Tibial nerve (tissue), 4 donors: ENCODE measurements around the gene F7. TPM values are rescaled to one million over a fixed set of nuclear protein-coding genes. Genes with fewer than 3 reads are reported as not detected.

Experiments used
- DNase-seq, 2 donors: peaks; one replicate each; pipeline ENCODE4 v3.0.0-alpha.2; 2019; ENCODE audit warnings: low spot score in 2 of 2
- H3K27ac ChIP-seq, 4 donors: fragments of 200-600 bp; sonication (generic) in 3 of 4; one replicate each; pipeline ENCODE4 v1.5.1; 2017 to 2019; ENCODE audit warnings: mild to moderate bottlenecking in 1 of 4
- H3K27me3 ChIP-seq, 2 donors: fragments of 200-600 bp; sonication (generic) in 1 of 2; one replicate each; pipeline versions ENCODE4 v1.5.1 to v1.6.0; 2017 to 2019
- H3K36me3 ChIP-seq, 3 donors: fragments of 200-600 bp; sonication (generic); one replicate each; pipeline ENCODE4 v1.5.1; 2018 to 2019
- H3K4me1 ChIP-seq, 4 donors: fragments of 200-600 bp; sonication (generic) in 3 of 4; one replicate each; pipeline ENCODE4 v1.5.1; 2017 to 2019
- H3K4me3 ChIP-seq, 4 donors: fragments of 200-600 bp; sonication (generic) in 3 of 4; one replicate each; pipeline ENCODE4 v1.5.1; 2017 to 2019; ENCODE audit warnings: mild to moderate bottlenecking in 1 of 4, moderate library complexity in 1 of 4
- H3K9me3 ChIP-seq, 4 donors: fragments of 200-600 bp; sonication (generic) in 3 of 4; one replicate each; pipeline ENCODE4 v1.5.1; 2017 to 2019
- CTCF ChIP-seq, 5 experiments: fragments of 200-600 bp in 3 of 5; fragments of 450-650 bp in 2 of 5; sonication (generic) in 3 of 5; IDR thresholded peaks; one replicate each; pipeline ENCODE4 v1.5.1; 2016 to 2019; ENCODE audit warnings: antibody characterized with exemption in 5 of 5, mild to moderate bottlenecking in 3 of 5, moderate library complexity in 2 of 5
- EP300 ChIP-seq, 2 donors: sonication (generic); formaldehyde crosslinking; IDR thresholded peaks; one replicate each; pipeline ENCODE4 v1.6.1; 2017; ENCODE audit warnings: antibody characterized with exemption in 2 of 2, mild to moderate bottlenecking in 1 of 2
- POLR2A ChIP-seq, 2 donors: fragments of 450-650 bp; IDR thresholded peaks; one replicate each; pipeline ENCODE4 v1.6.1; 2017; ENCODE audit warnings: antibody characterized with exemption in 2 of 2, mild to moderate bottlenecking in 2 of 2, moderate library complexity in 2 of 2
- WGBS, 2 donors: methylation state at CpG; one replicate each; pipeline ENCODE4 v1.1.5; 2018; 5-methylcytosine and 5-hydroxymethylcytosine counted together
- total RNA-seq, 4 donors: library from RNA; depleted of rRNA; stranded (reverse); fragments of >200 nt; gene quantifications; one replicate each; pipeline ENCODE4 v1.1.0, GENCODE V29; 2016

Gene F7
- total RNA-seq, 4 donors from 2014 or later, result not detected

- peaks cover 0 to 7% of the 10 kb centered on the region in 2 donors for H3K27me3 ChIP-seq
- WGBS, 2 donors, result 72 to 77% methylated on average over 29 of the region's 29 CpGs
- H3K27ac ChIP-seq, result peak overlapping the region; percentile 7 to 77 (median 56)
- no peaks in the 10 kb centered on the region for H3K9me3 ChIP-seq
- peaks cover 0 to 5% (median 0%) of the 10 kb centered on the region in 4 donors for H3K4me1 ChIP-seq
- peak overlapping the region in 1 of 4 donors; percentile 43 for H3K4me3 ChIP-seq
- TF ChIP-seq EP300 (IDR thresholded peaks at IDR 0.05) (no peak), CTCF (IDR thresholded peaks at IDR 0.05) (no peak), POLR2A (IDR thresholded peaks at IDR 0.05) (no peak)
- no peak for DNase-seq
- no peaks in the 10 kb centered on the region for H3K36me3 ChIP-seq
These were observed 17.9 kb downstream of the F7 start for GRCh38 chr13:113123226-113124201.

GRCh38 chr13:113124211-113124970 lies 18.8 kb downstream of the F7 start:
- 91 to 94% methylated on average over 18 to 19 of the region's 19 CpGs for WGBS, 2 donors
- TF ChIP-seq EP300 (IDR thresholded peaks at IDR 0.05) (no peak), POLR2A (IDR thresholded peaks at IDR 0.05) (no peak), CTCF (IDR thresholded peaks at IDR 0.05) (no peak)
- DNase-seq, result no peak

GRCh38 chr13:113125506-113126264 lies 20.1 kb downstream of the F7 start:
- WGBS, 2 donors, result 88 to 92% methylated on average over 19 of the region's 19 CpGs
- no peak for DNase-seq

More at GRCh38 chr13:113124211-113124970, 18.8 kb downstream of the F7 start:
- no peak overlapping the region for H3K4me3 ChIP-seq
- H3K4me1 ChIP-seq, result peaks cover 0 to 5% (median 0%) of the 10 kb centered on the region in 4 donors
- H3K27me3 ChIP-seq, result peaks cover 0 to 11% of the 10 kb centered on the region in 2 donors
- H3K27ac ChIP-seq, result no peak overlapping the region
- no peaks in the 10 kb centered on the region for H3K9me3 ChIP-seq
- H3K36me3 ChIP-seq, result no peaks in the 10 kb centered on the region

More at GRCh38 chr13:113125506-113126264, 20.1 kb downstream of the F7 start:
- Histone ChIP-seq H3K9me3 (no peaks in the 10 kb centered on the region), H3K4me1 (peaks cover 0 to 11% (median 0%) of the 10 kb centered on the region in 4 donors), H3K36me3 (peaks cover 0 to 7% (median 0%) of the 10 kb centered on the region in 3 donors), H3K4me3 (no peak overlapping the region), H3K27me3 (peaks cover 0 to 24% of the 10 kb centered on the region in 2 donors), H3K27ac (no peak overlapping the region)
- TF ChIP-seq CTCF (IDR thresholded peaks at IDR 0.05) (no peak), EP300 (IDR thresholded peaks at IDR 0.05) (no peak)
